ENCODE measurements around the gene VGF. TPM values are rescaled to one million over a fixed set of nuclear protein-coding genes. Genes with fewer than 3 reads are reported as not detected.

VGF gene
- polyA plus RNA-seq, 1 donor, result 0.51 TPM

DNA sequence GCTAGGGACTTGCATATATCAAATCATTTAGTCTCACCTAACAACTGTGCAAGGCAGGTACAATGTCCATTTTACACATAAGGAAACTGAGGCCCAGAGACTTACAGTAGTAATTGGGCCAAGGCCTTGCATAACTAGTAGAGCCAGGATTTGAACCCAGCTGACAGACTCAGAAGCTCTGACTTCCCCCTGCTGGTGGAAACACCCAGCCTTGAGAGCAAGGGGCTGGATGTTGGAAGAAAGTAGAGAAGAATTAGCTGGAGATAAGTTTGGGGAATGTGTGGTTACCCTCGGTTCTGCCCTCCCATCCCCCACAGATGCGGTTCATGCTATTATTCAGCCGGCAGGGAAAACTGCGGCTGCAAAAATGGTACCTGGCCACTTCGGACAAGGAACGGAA, 9.1 kb downstream of the VGF start:
- H3K9me3 ChIP-seq (ENCODE audit: control insufficient read depth, low read depth, low read length), result no peaks in the 10 kb centered on the region
- peaks cover 33% of the 10 kb centered on the region for H3K36me3 ChIP-seq (ENCODE audit: control insufficient read depth, insufficient read depth, low read length)
- peaks cover 12% of the 10 kb centered on the region for H3K4me1 ChIP-seq (ENCODE audit: control insufficient read depth, insufficient read depth, low read length)
- no peak for DNase-seq
- no peaks in the 10 kb centered on the region for H3K27me3 ChIP-seq (ENCODE audit: control insufficient read depth, insufficient read depth, low read length)
- no peak overlapping the region for H3K27ac ChIP-seq (ENCODE audit: low read length)
- H3K4me3 ChIP-seq (ENCODE audit: low read length), result no peak overlapping the region
- WGBS (ENCODE audit: insufficient coverage, low lambda C conversion rate), result no CpG with 5 or more reads among the region's 6 CpGs

DNA sequence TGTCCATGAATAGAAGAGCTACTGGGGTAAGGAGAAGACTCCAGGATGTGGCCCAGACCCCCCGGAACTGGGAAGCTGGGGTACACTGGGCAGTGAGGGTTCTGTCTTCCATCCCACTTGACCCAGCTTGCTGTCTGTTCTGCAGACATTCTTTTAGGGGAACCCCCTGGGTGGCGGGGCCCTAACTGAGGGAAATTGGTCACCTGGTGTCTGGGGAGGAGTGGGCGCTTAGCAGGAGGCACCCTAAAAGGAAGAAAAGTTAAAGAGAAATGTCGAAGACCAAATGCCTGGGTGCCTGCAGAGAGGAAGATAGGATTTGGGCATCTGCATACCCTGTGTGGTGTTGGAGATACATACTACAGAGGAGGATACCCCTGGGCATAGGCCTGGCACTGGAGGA, 10.1 kb downstream of the VGF start:
- Histone ChIP-seq H3K9me3 (ENCODE audit: control insufficient read depth, low read depth, low read length) (no peaks in the 10 kb centered on the region), H3K36me3 (ENCODE audit: control insufficient read depth, insufficient read depth, low read length) (peaks cover 32% of the 10 kb centered on the region), H3K4me1 (ENCODE audit: control insufficient read depth, insufficient read depth, low read length) (peaks cover 12% of the 10 kb centered on the region), H3K27me3 (ENCODE audit: control insufficient read depth, insufficient read depth, low read length) (no peaks in the 10 kb centered on the region), H3K4me3 (ENCODE audit: low read length) (peak overlapping the region; percentile 86), H3K27ac (ENCODE audit: low read length) (no peak overlapping the region)
- no peak for DNase-seq
- 57% methylated on average over 2 of the region's 4 CpGs for WGBS (ENCODE audit: insufficient coverage, low lambda C conversion rate)

DNA sequence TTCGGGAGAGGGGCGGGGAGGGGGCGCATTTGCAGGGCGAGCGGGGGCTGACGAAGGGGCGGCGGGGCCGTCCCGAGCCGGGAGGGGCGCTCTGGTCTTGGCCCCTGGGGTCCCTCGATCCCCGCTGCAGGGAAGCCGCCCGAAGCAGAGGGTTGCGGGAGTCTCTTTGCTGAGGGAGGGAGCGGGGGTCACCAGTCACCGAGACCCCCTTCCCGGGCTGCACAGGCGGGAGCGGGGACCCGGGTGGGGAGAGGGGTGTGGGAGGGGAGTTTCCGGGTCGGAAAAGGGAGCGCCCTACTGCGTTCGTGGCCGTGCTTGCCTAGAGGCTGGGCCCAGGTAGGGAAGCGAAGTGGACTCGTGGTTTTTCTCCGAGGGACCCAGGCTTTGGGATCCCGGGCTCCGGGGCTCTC, 10.7 kb downstream of the VGF start:
- Histone ChIP-seq H3K27ac (ENCODE audit: low read length) (no peak overlapping the region), H3K27me3 (ENCODE audit: control insufficient read depth, insufficient read depth, low read length) (no peaks in the 10 kb centered on the region), H3K36me3 (ENCODE audit: control insufficient read depth, insufficient read depth, low read length) (peaks cover 26% of the 10 kb centered on the region), H3K4me3 (ENCODE audit: low read length) (peak overlapping the region; percentile 86), H3K9me3 (ENCODE audit: control insufficient read depth, low read depth, low read length) (no peaks in the 10 kb centered on the region), H3K4me1 (ENCODE audit: control insufficient read depth, insufficient read depth, low read length) (peaks cover 12% of the 10 kb centered on the region)
- DNase-seq, result no peak
- WGBS (ENCODE audit: insufficient coverage, low lambda C conversion rate), result no CpG with 5 or more reads among the region's 34 CpGs

DNA sequence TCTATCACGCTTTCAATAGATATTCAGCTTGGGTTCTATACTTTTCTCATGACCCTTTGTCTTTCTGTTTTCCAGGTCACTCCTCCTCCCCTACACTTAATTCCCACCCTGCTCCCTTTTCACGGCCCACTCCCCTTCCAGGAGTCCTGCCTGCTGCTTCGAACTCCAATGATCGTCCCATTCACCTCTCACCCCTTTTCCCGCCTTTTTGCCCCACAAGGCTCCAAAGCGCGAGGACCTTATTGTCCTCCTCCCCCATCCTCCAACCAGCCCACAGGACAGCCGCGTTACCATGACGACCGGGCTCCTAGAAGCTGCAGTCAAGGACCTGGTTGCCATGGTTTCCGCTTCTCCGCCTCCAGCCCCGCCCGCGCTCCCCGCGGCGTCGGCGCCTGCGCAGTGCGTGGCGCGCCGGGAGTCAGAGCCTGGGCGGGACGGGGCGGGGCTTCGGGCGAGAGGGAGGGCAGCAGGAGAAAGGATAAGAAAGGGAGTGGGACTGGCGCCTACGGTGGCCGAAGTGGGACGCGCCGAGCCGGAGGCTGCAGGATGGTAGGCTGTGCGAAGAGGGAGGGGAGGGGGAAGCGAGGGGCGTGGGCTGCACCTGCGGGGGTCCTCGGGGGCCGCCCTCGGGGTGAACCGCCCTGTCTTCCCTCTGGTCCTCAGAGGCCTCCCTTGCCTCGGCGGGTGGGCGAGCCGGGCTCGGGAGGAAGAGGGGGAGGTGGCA, 11.2 kb downstream of the VGF start, which contains the start of gene AP1S1:
Gene AP1S1 (plus strand): TSS at position 508 of the 724 bp plus-strand sequence. CDS start 39 bp downstream, at position 547.
- H3K36me3 ChIP-seq (ENCODE audit: control insufficient read depth, insufficient read depth, low read length), result peaks cover 21% of the 10 kb centered on the region
- WGBS (ENCODE audit: insufficient coverage, low lambda C conversion rate), result 33% methylated on average over 2 of the region's 51 CpGs
- DNase-seq, result peak; percentile 94 to 96
- H3K9me3 ChIP-seq (ENCODE audit: control insufficient read depth, low read depth, low read length), result no peaks in the 10 kb centered on the region
- no peak within 1 kb of the TSS for H3K27ac ChIP-seq (ENCODE audit: low read length)
- peak within 1 kb of the TSS; percentile 86 for H3K4me3 ChIP-seq (ENCODE audit: low read length)
- peaks cover under 1% of the 10 kb centered on the region for H3K27me3 ChIP-seq (ENCODE audit: control insufficient read depth, insufficient read depth, low read length)
- H3K4me1 ChIP-seq (ENCODE audit: control insufficient read depth, insufficient read depth, low read length), result peaks cover 12% of the 10 kb centered on the region

DNA sequence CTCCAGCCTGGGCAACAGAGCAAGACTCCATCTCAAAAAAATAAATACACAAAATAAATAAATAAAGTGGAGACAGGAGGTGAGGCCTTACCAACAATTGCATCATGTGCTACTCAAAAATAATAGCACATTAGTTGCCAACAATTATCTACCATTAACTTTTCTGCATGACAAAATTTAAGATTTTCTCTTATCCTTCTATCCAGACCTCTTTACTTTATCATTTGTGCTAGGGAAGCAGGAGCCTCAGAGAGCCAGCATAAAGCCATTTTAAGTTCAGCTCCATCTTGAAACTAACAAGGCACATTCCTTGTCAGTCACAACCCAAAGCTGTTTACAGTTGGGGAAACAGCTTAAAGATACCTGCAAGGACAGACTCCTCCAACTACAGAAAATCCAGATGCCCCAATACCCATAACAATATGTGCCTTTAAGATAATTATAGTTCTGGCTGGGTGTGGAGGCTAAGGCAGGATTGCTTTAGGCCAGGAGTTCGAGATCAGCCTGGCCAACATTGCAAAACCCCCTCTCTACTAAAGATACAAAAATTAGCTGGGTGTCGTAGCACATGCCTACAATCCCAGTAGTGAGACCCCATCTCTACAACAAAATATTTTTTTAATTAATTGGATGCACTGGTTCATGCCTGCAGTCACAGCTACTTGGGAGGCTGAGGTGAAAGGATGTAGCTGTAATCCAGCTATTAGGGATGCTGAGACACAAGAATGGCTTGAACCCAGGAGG, 13.3 kb downstream of the VGF start:
- Histone ChIP-seq H3K4me1 (ENCODE audit: control insufficient read depth, insufficient read depth, low read length) (peaks cover 12% of the 10 kb centered on the region), H3K9me3 (ENCODE audit: control insufficient read depth, low read depth, low read length) (no peaks in the 10 kb centered on the region), H3K27me3 (ENCODE audit: control insufficient read depth, insufficient read depth, low read length) (peaks cover 6% of the 10 kb centered on the region), H3K27ac (ENCODE audit: low read length) (no peak overlapping the region), H3K4me3 (ENCODE audit: low read length) (no peak overlapping the region), H3K36me3 (ENCODE audit: control insufficient read depth, insufficient read depth, low read length) (peaks cover 3% of the 10 kb centered on the region)
- WGBS (ENCODE audit: insufficient coverage, low lambda C conversion rate), result no CpG with 5 or more reads among the region's 2 CpGs
- no peak for DNase-seq

DNA sequence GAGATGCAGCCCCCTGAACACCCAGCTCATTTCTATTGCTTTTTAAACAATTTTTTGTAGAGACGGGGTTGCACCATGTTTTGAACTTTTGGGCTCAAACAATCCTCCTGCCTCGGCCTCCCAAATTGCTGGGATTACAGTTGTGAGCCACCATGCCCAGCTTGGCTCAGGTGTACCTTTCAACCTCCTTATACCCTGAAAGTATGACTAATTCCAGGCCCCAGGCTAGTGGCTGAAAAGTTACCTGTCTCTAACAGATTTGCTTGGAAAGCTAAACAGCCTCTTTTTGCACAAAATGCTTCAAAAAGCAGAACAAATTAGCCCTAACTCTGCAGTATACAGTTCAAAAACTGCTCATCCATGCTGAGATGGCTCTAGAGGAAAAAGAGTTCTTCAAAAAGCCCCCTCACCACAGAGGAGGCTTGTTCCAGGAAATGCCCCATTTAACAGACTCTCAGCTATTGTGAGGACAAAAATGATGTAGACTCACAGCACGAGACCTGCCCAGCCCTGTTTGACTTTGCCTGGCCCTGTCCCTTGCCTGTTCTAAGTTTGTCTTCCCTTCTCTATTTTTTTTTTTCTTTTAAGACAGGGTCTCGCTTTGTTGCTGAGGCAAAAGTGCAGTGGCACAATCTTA, 24.5 kb downstream of the VGF start:
- Histone ChIP-seq H3K36me3 (ENCODE audit: control insufficient read depth, insufficient read depth, low read length) (no peaks in the 10 kb centered on the region), H3K27ac (ENCODE audit: low read length) (no peak overlapping the region), H3K9me3 (ENCODE audit: control insufficient read depth, low read depth, low read length) (peaks cover 15% of the 10 kb centered on the region), H3K4me3 (ENCODE audit: low read length) (no peak overlapping the region), H3K4me1 (ENCODE audit: control insufficient read depth, insufficient read depth, low read length) (peaks cover 6% of the 10 kb centered on the region), H3K27me3 (ENCODE audit: control insufficient read depth, insufficient read depth, low read length) (peaks cover 6% of the 10 kb centered on the region)
- 80% methylated on average over 1 of the region's 4 CpGs for WGBS (ENCODE audit: insufficient coverage, low lambda C conversion rate)
- no peak for DNase-seq

DNA sequence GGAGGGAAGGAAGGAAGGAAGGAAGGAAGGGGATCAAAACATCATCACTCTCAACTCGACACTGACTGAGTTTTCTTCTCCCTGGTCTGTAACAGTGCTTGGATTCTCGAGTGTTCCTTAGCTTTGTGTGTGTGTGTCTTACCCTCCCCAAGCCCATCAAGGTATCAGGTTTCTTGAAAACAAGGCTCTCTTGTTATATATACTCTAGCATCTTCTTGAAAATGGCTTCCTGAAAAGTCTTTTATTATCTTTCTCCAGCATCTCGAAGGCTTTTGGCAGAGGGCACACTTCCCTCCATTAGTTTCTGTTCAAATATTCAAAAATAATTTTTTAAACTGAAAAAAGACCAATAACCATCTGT, 25.1 kb downstream of the VGF start:
- peaks cover 18% of the 10 kb centered on the region for H3K9me3 ChIP-seq (ENCODE audit: control insufficient read depth, low read depth, low read length)
- H3K27me3 ChIP-seq (ENCODE audit: control insufficient read depth, insufficient read depth, low read length), result peaks cover 11% of the 10 kb centered on the region
- WGBS (ENCODE audit: insufficient coverage, low lambda C conversion rate), result 40% methylated on average over 1 of the region's 3 CpGs
- no peak overlapping the region for H3K4me3 ChIP-seq (ENCODE audit: low read length)
- H3K36me3 ChIP-seq (ENCODE audit: control insufficient read depth, insufficient read depth, low read length), result no peaks in the 10 kb centered on the region
- H3K27ac ChIP-seq (ENCODE audit: low read length), result no peak overlapping the region
- DNase-seq, result no peak
- H3K4me1 ChIP-seq (ENCODE audit: control insufficient read depth, insufficient read depth, low read length), result peaks cover 6% of the 10 kb centered on the region

DNA sequence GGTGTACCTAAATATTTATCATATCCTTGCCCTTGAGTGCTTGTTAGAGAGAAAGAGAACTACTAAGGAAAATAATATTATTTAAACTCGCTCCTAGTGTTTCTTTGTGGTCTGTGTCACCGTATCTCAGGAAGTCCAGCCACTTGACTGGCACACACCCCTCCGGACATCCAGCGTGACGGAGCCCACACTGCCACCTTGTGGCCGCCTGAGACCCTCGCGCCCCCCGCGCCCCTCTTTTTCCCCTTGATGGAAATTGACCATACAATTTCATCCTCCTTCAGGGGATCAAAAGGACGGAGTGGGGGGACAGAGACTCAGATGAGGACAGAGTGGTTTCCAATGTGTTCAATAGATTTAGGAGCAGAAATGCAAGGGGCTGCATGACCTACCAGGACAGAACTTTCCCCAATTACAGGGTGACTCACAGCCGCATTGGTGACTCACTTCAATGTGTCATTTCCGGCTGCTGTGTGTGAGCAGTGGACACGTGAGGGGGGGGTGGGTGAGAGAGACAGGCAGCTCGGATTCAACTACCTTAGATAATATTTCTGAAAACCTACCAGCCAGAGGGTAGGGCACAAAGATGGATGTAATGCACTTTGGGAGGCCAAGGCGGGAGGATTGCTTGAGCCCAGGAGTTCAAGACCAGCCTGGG, 27.0 kb downstream of the VGF start:
- Histone ChIP-seq H3K4me1 (ENCODE audit: control insufficient read depth, insufficient read depth, low read length) (peaks cover 6% of the 10 kb centered on the region), H3K36me3 (ENCODE audit: control insufficient read depth, insufficient read depth, low read length) (no peaks in the 10 kb centered on the region), H3K9me3 (ENCODE audit: control insufficient read depth, low read depth, low read length) (peaks cover 22% of the 10 kb centered on the region), H3K4me3 (ENCODE audit: low read length) (no peak overlapping the region), H3K27ac (ENCODE audit: low read length) (no peak overlapping the region), H3K27me3 (ENCODE audit: control insufficient read depth, insufficient read depth, low read length) (peaks cover 25% of the 10 kb centered on the region)
- DNase-seq, result peak; percentile 90 to 93
- no CpG with 5 or more reads among the region's 16 CpGs for WGBS (ENCODE audit: insufficient coverage, low lambda C conversion rate)

DNA sequence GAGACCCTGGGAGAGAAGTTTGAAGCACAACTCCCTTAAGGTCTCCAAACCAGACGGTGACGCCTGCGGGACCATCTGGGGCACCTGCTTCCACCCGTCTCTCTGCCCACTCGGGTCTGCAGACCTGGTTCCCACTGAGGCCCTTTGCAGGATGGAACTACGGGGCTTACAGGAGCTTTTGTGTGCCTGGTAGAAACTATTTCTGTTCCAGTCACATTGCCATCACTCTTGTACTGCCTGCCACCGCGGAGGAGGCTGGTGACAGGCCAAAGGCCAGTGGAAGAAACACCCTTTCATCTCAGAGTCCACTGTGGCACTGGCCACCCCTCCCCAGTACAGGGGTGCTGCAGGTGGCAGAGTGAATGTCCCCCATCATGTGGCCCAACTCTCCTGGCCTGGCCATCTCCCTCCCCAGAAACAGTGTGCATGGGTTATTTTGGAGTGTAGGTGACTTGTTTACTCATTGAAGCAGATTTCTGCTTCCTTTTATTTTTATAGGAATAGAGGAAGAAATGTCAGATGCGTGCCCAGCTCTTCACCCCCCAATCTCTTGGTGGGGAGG, 27.6 kb downstream of the VGF start:
- Histone ChIP-seq H3K27ac (ENCODE audit: low read length) (no peak overlapping the region), H3K36me3 (ENCODE audit: control insufficient read depth, insufficient read depth, low read length) (no peaks in the 10 kb centered on the region), H3K9me3 (ENCODE audit: control insufficient read depth, low read depth, low read length) (peaks cover 22% of the 10 kb centered on the region), H3K4me3 (ENCODE audit: low read length) (no peak overlapping the region), H3K27me3 (ENCODE audit: control insufficient read depth, insufficient read depth, low read length) (peaks cover 27% of the 10 kb centered on the region), H3K4me1 (ENCODE audit: control insufficient read depth, insufficient read depth, low read length) (peaks cover 6% of the 10 kb centered on the region)
- WGBS (ENCODE audit: insufficient coverage, low lambda C conversion rate), result no CpG with 5 or more reads among the region's 9 CpGs
- no peak for DNase-seq

Measured in large intestine (tissue), 3 donors.